ENCODE results near the gene ARHGAP26. TPM values are rescaled to one million over a fixed set of nuclear protein-coding genes. Genes with fewer than 3 reads are reported as not detected.

ARHGAP26 gene
- total RNA-seq, 1 experiment from 2014 or later, result 5.9 TPM

DNA sequence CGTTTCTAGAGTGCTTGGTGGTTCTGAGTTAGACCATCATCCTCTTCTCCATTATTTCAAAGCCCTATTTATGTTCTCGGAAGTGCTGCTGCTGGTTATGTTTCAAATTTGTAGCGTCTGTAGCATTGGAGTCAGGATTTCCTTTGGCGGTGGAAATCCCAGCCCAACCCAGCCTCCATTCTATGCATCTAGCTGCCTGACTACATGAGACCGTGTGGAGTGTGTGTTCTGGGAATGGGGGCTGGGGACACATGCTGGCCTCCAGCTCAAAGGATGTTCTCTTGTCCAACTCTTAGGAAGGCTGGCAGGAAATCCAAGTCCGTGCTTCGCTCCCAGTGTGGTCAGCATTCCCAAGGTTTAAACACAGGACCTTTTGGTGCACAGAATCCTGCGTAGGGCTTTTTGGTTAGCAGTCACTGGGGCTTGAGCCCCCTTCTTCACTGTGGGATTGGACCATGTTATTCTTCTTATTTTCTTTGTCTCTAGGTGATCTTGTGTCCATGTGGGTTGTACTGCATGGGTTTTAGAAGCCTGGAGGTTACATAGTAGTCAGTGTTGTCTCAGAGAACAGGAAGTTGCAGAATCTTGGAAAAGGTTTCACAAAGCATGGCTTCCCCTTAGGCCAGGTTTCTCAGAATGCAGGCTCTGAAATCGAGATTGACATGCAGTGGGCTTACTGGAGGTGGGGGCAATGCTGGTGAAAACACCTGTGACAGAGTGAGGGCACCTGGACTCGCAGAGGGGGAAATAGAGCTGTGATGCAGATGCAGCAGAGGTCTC lies 132.2 kb downstream of the ARHGAP26 start:
- H3K36me3 ChIP-seq (replicated peaks; ENCODE audit: control insufficient read depth, insufficient read depth, low read length), result peaks cover 2% of the 10 kb centered on the region
- no peak for DNase-seq
- H3K4me3 ChIP-seq (ENCODE audit: insufficient read depth, low read depth, low read length), result no peak overlapping the region
- H3K27me3 ChIP-seq (ENCODE audit: control insufficient read depth, insufficient read depth, low read length), result no peaks in the 10 kb centered on the region

DNA sequence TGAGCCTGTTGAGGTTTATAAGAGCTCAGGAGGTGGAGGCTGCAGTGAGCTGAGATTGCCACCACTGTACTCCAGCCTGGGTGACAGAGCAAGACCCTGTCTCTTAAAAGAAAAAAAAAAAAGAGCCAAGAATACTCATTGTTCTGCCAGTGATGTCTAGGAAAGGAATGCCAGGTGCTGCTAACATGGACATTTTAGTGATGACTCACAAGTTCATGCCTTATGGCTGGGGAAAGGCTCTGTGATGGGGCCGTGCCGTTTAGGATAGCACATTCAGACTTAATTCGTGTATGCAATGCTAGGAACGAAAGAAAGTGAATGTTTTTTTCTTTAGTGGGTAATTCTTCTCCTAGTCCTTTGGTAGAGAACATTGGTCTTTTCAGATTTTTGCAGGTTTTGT lies 134.2 kb downstream of the ARHGAP26 start:
- H3K4me3 ChIP-seq (ENCODE audit: insufficient read depth, low read depth, low read length), result no peak overlapping the region
- H3K36me3 ChIP-seq (replicated peaks; ENCODE audit: control insufficient read depth, insufficient read depth, low read length), result peaks cover 2% of the 10 kb centered on the region
- no peaks in the 10 kb centered on the region for H3K27me3 ChIP-seq (ENCODE audit: control insufficient read depth, insufficient read depth, low read length)
- no peak for DNase-seq

DNA sequence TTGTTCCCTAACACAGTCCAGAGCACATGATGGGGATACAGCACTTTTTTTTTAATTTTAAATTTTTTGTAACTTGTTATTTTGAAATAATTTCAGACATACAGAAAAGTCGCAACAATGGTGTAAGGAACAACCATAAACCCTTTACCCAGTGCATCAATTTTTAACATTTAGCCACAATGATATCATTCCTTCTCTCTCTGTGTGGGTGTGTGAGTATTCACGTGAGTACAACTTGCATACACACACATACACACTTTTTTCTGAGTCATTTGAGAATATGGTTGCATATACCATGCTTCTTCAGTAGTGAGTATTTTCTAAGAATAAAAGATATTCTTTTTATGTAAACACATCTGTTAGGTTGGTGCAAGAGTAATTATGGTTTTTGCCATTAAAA lies 135.2 kb downstream of the ARHGAP26 start:
- Histone ChIP-seq H3K4me3 (ENCODE audit: insufficient read depth, low read depth, low read length) (no peak overlapping the region), H3K27me3 (ENCODE audit: control insufficient read depth, insufficient read depth, low read length) (no peaks in the 10 kb centered on the region), H3K36me3 (replicated peaks; ENCODE audit: control insufficient read depth, insufficient read depth, low read length) (peaks cover 2% of the 10 kb centered on the region)
- DNase-seq, result no peak

DNA sequence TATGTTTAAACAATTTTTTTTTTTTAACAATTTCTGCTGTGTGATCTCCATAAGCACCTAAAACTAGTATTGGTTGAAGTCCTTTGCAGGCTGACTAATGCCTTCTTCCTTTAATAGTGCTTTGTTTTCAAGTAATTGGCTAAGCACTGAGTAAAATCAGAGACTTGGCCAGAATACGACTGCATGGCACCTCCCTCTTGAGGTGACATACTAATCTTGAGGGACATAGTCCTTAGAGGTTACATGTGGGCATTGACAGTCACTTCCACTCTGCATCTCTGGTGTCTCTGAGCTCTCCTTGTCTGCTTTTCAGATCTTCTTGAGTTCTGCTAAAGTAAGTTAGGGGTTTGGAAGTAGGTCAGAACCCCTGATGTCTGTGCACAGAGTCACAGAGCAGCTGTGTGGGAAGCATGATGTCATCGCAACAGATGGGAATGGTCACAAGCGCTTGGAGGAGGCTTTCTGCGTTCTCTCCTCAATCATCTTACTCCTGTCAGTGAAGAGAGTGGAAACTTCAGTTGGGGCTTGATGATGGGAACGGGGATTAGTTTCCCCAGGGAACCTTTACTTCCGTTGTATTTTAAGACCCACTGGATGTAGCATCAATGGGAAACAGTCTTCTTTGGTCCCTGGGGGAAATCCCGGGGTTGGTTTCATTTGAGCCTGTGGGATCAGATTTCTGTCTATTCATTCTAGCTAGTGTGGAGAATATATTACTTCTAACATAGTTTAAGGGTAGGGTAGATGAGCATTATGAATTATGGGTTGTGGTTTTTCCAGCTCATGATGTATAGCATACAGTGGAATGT lies 136.9 kb downstream of the ARHGAP26 start:
- no peaks in the 10 kb centered on the region for H3K27me3 ChIP-seq (ENCODE audit: control insufficient read depth, insufficient read depth, low read length)
- H3K36me3 ChIP-seq (replicated peaks; ENCODE audit: control insufficient read depth, insufficient read depth, low read length), result peaks cover 2% of the 10 kb centered on the region
- DNase-seq, result no peak
- H3K4me3 ChIP-seq (ENCODE audit: insufficient read depth, low read depth, low read length), result no peak overlapping the region

DNA sequence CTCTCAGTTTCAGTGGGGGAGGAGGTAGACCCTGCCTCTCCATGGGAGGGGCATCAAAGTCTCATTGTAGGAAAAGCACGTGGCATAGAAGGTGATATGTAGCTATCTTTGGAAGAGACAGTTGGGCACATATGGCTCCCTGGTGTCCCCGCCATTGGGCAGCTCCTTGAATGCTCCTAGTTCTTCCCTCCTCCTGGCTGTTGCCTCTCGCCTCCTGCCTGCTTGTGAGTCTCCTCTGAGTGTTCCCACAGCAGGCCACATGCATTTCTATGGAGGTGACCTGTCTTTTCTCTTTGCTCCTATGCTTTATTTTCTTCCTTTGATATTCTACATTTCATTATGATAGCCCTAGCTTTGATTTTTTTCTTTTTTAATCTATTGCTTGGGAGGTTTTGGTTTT lies 138.5 kb downstream of the ARHGAP26 start:
- H3K27me3 ChIP-seq (ENCODE audit: control insufficient read depth, insufficient read depth, low read length), result no peaks in the 10 kb centered on the region
- no peak for DNase-seq
- H3K36me3 ChIP-seq (replicated peaks; ENCODE audit: control insufficient read depth, insufficient read depth, low read length), result no peaks in the 10 kb centered on the region; the same call in none of the 2 replicates
- no peak overlapping the region for H3K4me3 ChIP-seq (ENCODE audit: insufficient read depth, low read depth, low read length)

DNA sequence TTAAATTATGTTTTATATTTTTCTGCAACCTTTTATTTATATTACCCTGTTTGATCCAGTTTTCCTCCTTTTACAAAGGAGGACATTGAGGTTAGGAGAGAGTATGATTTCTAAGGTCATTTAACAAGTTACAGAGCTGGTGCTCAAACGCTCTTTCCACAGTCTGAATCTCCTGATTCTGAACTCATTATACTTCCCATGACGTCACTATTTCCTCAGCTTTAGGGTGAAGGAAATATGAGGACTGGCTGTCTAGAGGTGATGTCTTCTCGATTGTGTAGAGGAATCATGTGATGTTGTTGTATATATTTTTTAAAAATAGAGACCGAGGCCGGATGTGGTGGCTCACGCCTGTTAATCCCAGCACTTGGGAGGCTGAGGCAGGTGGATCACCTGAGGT lies 140.0 kb downstream of the ARHGAP26 start:
- no peak for DNase-seq
- no peaks in the 10 kb centered on the region for H3K27me3 ChIP-seq (ENCODE audit: control insufficient read depth, insufficient read depth, low read length)
- no peak overlapping the region for H3K4me3 ChIP-seq (ENCODE audit: insufficient read depth, low read depth, low read length)
- no peaks in the 10 kb centered on the region; the same call in 1 of the 2 replicates for H3K36me3 ChIP-seq (replicated peaks; ENCODE audit: control insufficient read depth, insufficient read depth, low read length)

DNA sequence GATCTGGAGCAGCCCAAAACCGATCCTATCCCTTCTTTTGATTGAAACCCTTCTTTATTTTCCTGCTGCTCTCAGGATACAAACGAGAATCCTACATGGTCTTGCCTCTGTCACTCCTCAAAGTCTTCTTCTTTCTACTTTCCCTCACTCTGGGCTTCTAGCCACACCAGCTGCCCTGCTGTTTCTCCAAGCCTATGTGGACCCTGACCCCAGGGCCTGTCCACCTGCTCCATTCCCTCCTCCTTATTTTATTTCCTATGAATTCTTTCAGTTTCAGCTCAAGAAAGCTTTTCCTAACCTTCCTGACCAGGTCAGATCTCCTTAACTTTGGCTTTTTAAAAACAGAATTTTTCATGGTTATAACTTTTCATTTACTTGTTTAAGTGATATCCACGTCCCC lies 141.0 kb downstream of the ARHGAP26 start:
- no peak overlapping the region for H3K4me3 ChIP-seq (ENCODE audit: insufficient read depth, low read depth, low read length)
- no peaks in the 10 kb centered on the region for H3K27me3 ChIP-seq (ENCODE audit: control insufficient read depth, insufficient read depth, low read length)
- no peaks in the 10 kb centered on the region; the same call in 1 of the 2 replicates for H3K36me3 ChIP-seq (replicated peaks; ENCODE audit: control insufficient read depth, insufficient read depth, low read length)
- DNase-seq, result no peak

DNA sequence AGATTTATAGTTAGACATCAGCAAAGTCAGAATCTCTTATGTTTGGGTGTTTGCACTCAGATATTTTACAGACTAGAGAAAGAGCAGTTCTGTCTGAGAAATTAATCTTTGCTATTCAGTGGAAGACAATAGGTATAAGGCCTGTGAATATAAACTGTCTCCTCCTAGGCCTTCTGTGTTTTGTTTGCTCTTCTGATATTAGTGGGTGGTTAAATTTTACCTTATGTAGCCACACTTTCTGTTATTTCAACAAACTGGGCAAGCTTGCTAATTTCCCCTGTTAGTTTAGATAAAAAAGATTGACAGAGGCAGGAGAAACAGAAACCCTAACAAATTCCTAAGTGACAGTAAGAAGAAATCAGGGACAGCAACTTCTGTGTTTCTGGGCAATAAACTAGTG lies 141.6 kb downstream of the ARHGAP26 start:
- Histone ChIP-seq H3K4me3 (ENCODE audit: insufficient read depth, low read depth, low read length) (no peak overlapping the region), H3K36me3 (replicated peaks; ENCODE audit: control insufficient read depth, insufficient read depth, low read length) (no peaks in the 10 kb centered on the region; the same call in none of the 2 replicates), H3K27me3 (ENCODE audit: control insufficient read depth, insufficient read depth, low read length) (no peaks in the 10 kb centered on the region)
- DNase-seq, result no peak

DNA sequence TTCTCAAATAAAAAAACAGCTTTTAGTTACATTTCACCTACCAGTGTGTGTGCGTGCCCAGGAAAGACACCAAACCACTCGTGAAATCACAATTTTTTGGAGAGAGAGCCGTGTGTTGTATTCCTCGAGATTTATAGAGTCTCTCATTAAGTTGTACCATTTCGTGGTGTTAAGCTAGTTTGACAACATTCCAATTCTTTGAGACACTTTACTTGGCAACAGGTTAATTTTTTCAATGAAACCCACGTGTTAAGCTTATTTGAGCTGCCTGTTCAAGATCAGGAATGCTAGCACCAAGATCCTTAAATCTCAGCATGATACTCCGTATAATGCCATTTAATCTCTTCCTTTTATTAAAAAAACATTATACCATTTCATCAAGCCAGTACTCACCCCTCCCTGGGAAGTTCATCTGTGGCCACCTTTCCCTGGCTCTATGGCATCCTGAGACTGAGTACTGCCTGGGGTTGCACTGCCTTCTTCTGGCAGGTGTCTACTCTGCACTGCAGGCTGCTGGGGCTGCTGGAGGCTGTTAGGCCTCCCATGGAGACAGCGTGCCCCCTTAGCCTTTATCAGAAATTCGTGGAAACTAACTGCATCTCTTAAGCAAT lies 143.7 kb downstream of the ARHGAP26 start:
- H3K4me3 ChIP-seq (ENCODE audit: insufficient read depth, low read depth, low read length), result no peak overlapping the region
- H3K36me3 ChIP-seq (replicated peaks; ENCODE audit: control insufficient read depth, insufficient read depth, low read length), result no peaks in the 10 kb centered on the region; the same call in none of the 2 replicates
- no peaks in the 10 kb centered on the region for H3K27me3 ChIP-seq (ENCODE audit: control insufficient read depth, insufficient read depth, low read length)
- no peak for DNase-seq

DNA sequence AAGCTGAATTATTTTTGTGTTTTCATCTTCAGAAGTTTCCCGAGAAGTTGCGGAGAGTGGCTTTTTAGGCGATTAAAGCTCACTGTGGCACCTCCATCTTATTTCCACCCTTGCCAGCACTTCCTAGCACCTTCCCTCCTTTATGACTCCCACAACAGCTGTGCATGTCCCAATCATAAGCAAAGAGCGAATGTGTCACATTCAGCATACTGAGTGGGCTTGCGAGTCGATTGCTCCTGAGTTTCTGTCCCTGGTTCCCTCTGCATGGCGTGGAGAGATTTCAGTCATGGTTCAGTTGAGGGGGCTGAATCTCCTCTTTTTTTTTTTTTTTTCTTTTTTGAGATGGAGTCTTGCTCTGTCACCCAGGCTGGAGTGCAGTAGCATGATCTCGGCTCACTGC lies 144.9 kb downstream of the ARHGAP26 start:
- no peak for DNase-seq
- H3K36me3 ChIP-seq (replicated peaks; ENCODE audit: control insufficient read depth, insufficient read depth, low read length), result no peaks in the 10 kb centered on the region; the same call in none of the 2 replicates
- no peak overlapping the region for H3K4me3 ChIP-seq (ENCODE audit: insufficient read depth, low read depth, low read length)
- H3K27me3 ChIP-seq (ENCODE audit: control insufficient read depth, insufficient read depth, low read length), result no peaks in the 10 kb centered on the region

DNA sequence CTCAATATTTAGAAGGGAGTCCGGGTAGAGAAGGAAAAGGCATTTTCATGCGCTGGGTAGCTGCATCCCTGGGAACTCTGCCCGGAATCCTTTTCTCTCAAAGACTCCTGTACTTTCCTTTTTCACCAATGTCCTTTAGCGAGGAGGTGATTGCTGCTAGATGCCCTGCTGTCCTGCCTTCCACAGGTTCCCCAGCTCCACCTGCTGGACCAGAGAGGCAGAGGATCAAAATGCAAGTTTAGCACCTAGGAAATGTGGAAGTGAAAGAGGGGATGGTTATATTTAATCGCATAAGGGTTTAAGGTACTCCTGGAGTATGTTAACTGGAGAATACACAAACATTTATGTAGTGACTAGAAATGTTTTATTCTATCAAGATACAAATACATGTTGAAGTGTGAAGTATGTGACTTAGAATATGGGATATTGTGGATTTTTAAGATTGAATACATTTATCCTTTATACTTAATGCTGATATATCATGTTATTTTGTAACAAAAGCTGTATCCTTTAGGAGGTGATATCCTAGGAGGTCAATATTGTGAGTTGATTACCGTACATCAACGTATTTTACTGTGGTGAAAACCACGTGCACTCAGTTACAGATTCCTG lies 145.7 kb downstream of the ARHGAP26 start:
- Histone ChIP-seq H3K36me3 (replicated peaks; ENCODE audit: control insufficient read depth, insufficient read depth, low read length) (no peaks in the 10 kb centered on the region; the same call in none of the 2 replicates), H3K4me3 (ENCODE audit: insufficient read depth, low read depth, low read length) (no peak overlapping the region), H3K27me3 (ENCODE audit: control insufficient read depth, insufficient read depth, low read length) (no peaks in the 10 kb centered on the region)
- peak; percentile 62 for DNase-seq

DNA sequence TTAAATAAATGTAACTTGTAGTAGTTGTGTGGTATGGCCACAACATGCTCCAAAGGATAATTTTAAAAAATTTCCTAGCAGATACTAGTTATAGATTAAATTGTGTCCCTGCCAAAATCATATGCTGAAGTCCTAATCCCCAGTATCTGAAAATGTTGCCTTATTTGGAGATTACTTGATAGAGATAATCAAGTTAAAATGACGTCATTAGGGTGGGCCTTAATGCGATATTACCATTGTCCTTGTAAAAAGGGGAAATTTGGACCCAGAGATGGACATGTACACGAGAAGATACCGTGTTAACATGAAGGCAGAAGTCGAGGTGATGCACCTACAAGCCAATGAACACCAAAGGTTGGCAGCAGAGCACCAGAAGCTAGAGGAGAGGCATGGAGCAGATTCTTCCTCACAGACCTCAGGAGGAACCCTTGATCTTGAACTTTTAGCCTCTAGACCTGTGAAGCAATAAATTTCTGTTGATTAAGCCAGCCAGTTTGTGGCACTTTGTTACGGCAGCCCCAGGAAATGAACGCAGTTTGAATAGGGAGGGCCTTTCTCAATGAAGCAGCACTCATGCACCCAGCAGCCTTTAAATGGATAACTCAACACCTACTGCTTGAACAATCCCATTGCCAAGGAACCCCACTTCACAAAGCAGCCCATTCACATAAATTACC lies 148.9 kb downstream of the ARHGAP26 start:
- Histone ChIP-seq H3K4me3 (ENCODE audit: insufficient read depth, low read depth, low read length) (no peak overlapping the region), H3K27me3 (ENCODE audit: control insufficient read depth, insufficient read depth, low read length) (no peaks in the 10 kb centered on the region), H3K36me3 (replicated peaks; ENCODE audit: control insufficient read depth, insufficient read depth, low read length) (no peaks in the 10 kb centered on the region; the same call in 1 of the 2 replicates)
- no peak for DNase-seq

DNA sequence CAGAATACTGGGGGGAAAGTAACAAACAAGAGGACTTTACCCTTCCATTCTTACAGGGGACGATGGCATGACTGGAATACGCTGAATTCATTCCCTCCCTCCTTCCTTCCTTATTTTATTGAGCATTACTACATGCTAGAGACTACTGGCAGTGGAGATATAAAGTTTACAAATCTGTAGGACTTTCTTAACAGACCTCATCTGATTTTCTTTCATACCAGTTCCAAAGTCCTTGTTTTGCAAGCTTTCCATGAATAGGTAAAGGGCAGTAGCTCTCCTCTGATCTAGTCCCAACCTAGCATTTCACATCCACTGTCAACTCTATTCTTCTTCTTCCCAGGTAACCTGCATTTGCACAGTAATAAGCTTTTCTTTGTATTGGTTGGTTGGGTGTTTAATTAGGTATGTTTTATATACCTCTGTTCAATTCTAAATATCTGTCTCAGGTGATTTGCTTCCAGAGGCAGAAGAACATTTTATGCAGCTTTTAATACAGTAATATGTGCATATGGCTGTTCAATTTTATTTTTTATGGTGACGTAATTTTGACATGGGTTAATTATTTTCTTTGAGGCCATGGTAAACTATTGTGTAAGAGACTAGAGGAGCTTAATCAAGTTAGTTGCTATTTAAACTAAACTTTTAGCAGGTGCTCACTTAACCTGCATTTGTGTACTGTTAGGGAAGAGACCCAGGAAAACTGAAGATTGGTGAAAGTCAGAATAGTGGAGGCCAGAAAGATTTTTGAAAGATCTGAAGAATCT lies 150.9 kb downstream of the ARHGAP26 start:
- Histone ChIP-seq H3K4me3 (ENCODE audit: insufficient read depth, low read depth, low read length) (no peak overlapping the region), H3K36me3 (replicated peaks; ENCODE audit: control insufficient read depth, insufficient read depth, low read length) (no peaks in the 10 kb centered on the region; the same call in 1 of the 2 replicates)
- DNase-seq, result no peak

More for the DNA sequence above, 150.9 kb downstream of the ARHGAP26 start:
- H3K27me3 ChIP-seq (ENCODE audit: control insufficient read depth, insufficient read depth, low read length), result no peaks in the 10 kb centered on the region

Measured in H7 (cell line).